A549 (cell line): Measurements from ENCODE around the gene FZD7.

Experiments used
- CTCF ChIP-seq: fragments of >200 bp; sonication (Bioruptor Twin); formaldehyde crosslinking; IDR thresholded peaks from 3 replicates; pipeline ENCODE4 v1.5.1; 2016
- ELK1 ChIP-seq: fragments of 150-350 bp; IDR thresholded peaks from 2 replicates; pipeline ENCODE4 v1.6.1; 2014; ENCODE audit warnings: low read depth, mild to moderate bottlenecking, low read length
- POLR2A ChIP-seq: IDR thresholded peaks from 2 replicates; pipeline ENCODE4 v1.6.1; 2012; ENCODE audit warnings: mild to moderate bottlenecking, low read length
- POLR2AphosphoS2 ChIP-seq: conservative IDR thresholded peaks from 2 replicates; pipeline ENCODE4 v1.6.1; 2012; ENCODE audit warnings: low read length, improper control_type of control experiment, inconsistent platforms

GRCh38 chr2:202065876-202066275 is 32.2 kb downstream of the FZD7 start:
- TF ChIP-seq ELK1 (no peak), POLR2AphosphoS2 (no peak), CTCF (no peak), POLR2A (no peak)
